ENCODE data around the gene MYO10.

The MYO10 gene

GRCh38 chr5:16736158-16736995, 199.7 kb downstream of the MYO10 start:
- H3K4me3 ChIP-seq (ENCODE audit: low read length) = peak overlapping the region; percentile 1
- peak; percentile 94 for DNase-seq (ENCODE audit: low read depth)
- TF ChIP-seq, protein P1, sequence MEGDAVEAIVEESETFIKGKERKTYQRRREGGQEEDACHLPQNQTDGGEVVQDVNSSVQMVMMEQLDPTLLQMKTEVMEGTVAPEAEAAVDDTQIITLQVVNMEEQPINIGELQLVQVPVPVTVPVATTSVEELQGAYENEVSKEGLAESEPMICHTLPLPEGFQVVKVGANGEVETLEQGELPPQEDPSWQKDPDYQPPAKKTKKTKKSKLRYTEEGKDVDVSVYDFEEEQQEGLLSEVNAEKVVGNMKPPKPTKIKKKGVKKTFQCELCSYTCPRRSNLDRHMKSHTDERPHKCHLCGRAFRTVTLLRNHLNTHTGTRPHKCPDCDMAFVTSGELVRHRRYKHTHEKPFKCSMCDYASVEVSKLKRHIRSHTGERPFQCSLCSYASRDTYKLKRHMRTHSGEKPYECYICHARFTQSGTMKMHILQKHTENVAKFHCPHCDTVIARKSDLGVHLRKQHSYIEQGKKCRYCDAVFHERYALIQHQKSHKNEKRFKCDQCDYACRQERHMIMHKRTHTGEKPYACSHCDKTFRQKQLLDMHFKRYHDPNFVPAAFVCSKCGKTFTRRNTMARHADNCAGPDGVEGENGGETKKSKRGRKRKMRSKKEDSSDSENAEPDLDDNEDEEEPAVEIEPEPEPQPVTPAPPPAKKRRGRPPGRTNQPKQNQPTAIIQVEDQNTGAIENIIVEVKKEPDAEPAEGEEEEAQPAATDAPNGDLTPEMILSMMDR (IDR thresholded peaks at IDR 0.05; ENCODE audit: insufficient read depth, low read depth, low read length, missing control alignments) = no peak

GRCh38 chr5:16735101-16736060, 200.7 kb downstream of the MYO10 start:
- H3K4me3 ChIP-seq (ENCODE audit: low read length) = peak overlapping the region; percentile 1
- no peak for DNase-seq (ENCODE audit: low read depth)
- TF ChIP-seq, protein P1 (IDR thresholded peaks at IDR 0.05; ENCODE audit: insufficient read depth, low read depth, low read length, missing control alignments) = no peak

DNA sequence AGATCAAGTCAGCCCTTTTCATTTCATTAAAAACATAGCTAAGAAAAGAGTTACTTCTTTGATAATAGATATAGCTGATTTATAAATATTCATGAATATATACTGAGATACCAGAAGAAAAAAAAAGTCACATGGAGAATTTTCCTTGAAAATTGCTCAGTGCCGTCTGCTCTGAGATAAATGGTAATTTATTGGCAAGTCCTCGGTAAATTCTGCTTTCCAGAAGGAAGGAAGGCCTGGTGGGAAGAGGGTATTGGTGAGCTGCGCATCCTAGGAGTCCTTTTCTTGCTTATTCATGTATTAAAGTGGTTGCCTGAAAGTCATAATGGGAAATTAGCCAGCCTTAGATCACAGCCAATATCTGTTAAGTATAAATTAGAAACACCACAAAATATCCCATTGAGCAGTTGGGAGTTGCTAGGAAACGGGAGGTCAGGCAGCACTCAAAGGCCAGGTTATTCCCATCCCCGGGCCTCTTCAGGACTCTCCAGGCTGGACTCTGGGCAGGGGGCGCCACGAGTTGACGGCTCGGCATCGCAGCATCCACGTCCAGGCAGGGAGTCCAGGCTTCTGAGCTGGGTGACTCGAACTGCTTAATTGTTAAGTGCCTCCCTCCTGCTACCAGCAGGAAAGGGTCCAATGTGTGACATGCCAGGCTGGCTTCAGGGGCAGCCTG, 202.6 kb downstream of the MYO10 start:
- no peak for DNase-seq (ENCODE audit: low read depth)
- TF ChIP-seq, protein P1 (IDR thresholded peaks at IDR 0.05; ENCODE audit: insufficient read depth, low read depth, low read length, missing control alignments) = no peak
- no peak overlapping the region for H3K4me3 ChIP-seq (ENCODE audit: low read length)

DNA sequence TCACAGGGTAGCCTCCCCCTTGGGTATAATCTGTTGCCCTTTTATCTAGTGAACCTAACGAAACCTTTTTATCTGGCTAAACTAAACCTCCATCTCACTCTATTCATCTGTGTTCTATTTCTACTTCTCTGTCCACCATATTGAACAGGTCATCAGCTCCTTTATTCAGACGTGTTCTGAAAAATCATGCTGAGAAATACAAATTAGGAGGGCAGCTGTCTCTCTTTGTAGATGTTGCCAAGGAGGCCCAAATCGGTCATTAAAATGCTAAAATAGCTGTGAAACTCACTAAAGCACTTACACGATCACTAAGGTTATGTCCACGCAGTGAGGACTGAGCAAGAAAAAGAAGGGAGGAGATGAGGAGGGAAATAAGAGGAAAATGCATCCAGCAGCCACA, 203.7 kb downstream of the MYO10 start:
- DNase-seq (ENCODE audit: low read depth) = no peak
- TF ChIP-seq, protein P1 (IDR thresholded peaks at IDR 0.05; ENCODE audit: insufficient read depth, low read depth, low read length, missing control alignments) = no peak
- no peak overlapping the region for H3K4me3 ChIP-seq (ENCODE audit: low read length)

DNA sequence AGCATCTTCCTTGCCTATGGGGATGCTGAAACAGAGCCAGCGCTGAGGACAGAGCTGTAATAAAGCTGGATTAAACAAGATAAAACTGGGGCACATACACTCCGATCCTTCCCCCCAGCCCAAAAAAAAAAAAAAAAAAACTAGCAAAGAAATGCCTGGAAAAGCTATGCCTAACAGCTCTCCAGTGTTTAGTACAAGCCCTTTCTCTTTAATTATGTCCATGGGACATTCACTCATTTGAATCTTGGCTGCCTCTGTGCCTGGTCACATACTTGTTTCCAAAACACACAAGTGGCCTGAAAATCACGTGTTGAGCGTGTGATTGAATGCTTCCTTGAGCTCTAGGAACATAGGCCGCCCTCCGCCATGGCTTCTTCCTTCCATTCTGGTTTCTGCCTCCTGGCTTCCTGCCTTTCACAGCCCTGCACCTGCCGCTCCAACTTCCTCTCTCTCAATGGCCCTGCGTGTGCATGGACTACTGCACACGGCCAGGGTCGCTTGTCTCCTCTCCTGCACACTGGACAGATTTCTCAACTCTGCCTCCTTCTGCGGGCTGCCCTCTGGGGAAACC, 208.2 kb downstream of the MYO10 start:
- no peak overlapping the region for H3K4me3 ChIP-seq (ENCODE audit: low read length)
- no peak for DNase-seq (ENCODE audit: low read depth)
- TF ChIP-seq, protein P1 (IDR thresholded peaks at IDR 0.05; ENCODE audit: insufficient read depth, low read depth, low read length, missing control alignments) = no peak

- no peak for DNase-seq (ENCODE audit: low read depth)
- no peak overlapping the region for H3K4me3 ChIP-seq (ENCODE audit: low read length)
- TF ChIP-seq, protein P1 (IDR thresholded peaks at IDR 0.05; ENCODE audit: insufficient read depth, low read depth, low read length, missing control alignments) = no peak
Observed at GRCh38 chr5:16726538-16726946, 209.5 kb downstream of the MYO10 start.
